Measurements from ENCODE around the gene TPD52L2.

GRCh38 chr20:63894358-63895201 lies 29.5 kb downstream of the TPD52L2 start, which contains the start of gene DNAJC5:
- TF ChIP-seq, protein P1, sequence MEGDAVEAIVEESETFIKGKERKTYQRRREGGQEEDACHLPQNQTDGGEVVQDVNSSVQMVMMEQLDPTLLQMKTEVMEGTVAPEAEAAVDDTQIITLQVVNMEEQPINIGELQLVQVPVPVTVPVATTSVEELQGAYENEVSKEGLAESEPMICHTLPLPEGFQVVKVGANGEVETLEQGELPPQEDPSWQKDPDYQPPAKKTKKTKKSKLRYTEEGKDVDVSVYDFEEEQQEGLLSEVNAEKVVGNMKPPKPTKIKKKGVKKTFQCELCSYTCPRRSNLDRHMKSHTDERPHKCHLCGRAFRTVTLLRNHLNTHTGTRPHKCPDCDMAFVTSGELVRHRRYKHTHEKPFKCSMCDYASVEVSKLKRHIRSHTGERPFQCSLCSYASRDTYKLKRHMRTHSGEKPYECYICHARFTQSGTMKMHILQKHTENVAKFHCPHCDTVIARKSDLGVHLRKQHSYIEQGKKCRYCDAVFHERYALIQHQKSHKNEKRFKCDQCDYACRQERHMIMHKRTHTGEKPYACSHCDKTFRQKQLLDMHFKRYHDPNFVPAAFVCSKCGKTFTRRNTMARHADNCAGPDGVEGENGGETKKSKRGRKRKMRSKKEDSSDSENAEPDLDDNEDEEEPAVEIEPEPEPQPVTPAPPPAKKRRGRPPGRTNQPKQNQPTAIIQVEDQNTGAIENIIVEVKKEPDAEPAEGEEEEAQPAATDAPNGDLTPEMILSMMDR (IDR thresholded peaks at IDR 0.05; ENCODE audit: low read depth, low read length): no peak
- TF ChIP-seq POLR2A (IDR thresholded peaks at IDR 0.05; ENCODE audit: extremely low read depth, insufficient read length) (peak; percentile 27), MYC (IDR thresholded peaks at IDR 0.05; ENCODE audit: low read depth, low read length) (peak; percentile 71)
